Endothelial cell of umbilical vein (primary cell): ENCODE results near the gene ERN2. TPM values are rescaled to one million over a fixed set of nuclear protein-coding genes. Genes with fewer than 3 reads are reported as not detected.

ENCODE experiments used
- BruUV-seq: library from RNA; stranded (reverse); fragments of 400-500 nt; replicated peaks from 2 replicates; lab custom pipeline; 2021; lab: Mats Ljungman, UMichigan
- CTCF ChIA-PET: fragments of 300-600, 350-600 bp; sonication (Branson Sonifier 250); formaldehyde crosslinking; loops from one replicate; lab custom pipeline; 2021; ENCODE audit warnings: antibody characterized with exemption, inconsistent platforms; lab: Charles Lee
- POLR2A ChIA-PET: fragments of 300-600, 350-600 bp; sonication (Branson Sonifier 250); formaldehyde crosslinking; loops from one replicate; lab custom pipeline; 2021; ENCODE audit warnings: antibody characterized with exemption, inconsistent platforms; lab: Charles Lee
- DNase-seq: peaks from one replicate; pipeline ENCODE4 v3.0.0-alpha.2; 2011; ENCODE audit warnings: low read depth, low spot score
- FAIRE-seq: peaks from 2 replicates; lab custom pipeline; 2011; peaks lifted over from hg19 to GRCh38; lab: Jason Lieb, UNC
- H2AFZ ChIP-seq: 2 replicates; pipeline ENCODE4 v1.6.0; 2012; ENCODE audit warnings: low read depth, low read length, control low read depth, inconsistent platforms
- H3K27ac ChIP-seq: 2 replicates; pipeline ENCODE4 v1.5.1; 2011; ENCODE audit warnings: low read depth, mild to moderate bottlenecking, control low read depth, low read length, moderate library complexity; ENCODE audit not compliant: insufficient read depth
- H3K27me3 ChIP-seq, 2 experiments: 2 replicates each; pipeline versions ENCODE4 v1.6.0 to v1.6.1; 2011; ENCODE audit warnings: low read length in 2 of 2, mixed read lengths in 1 of 2; ENCODE audit not compliant: control insufficient read depth in 2 of 2, insufficient read depth in 2 of 2
- H3K36me3 ChIP-seq, 2 experiments: 2 replicates in 1 of 2; 3 replicates in 1 of 2; pipeline ENCODE4 v1.5.1; 2011; ENCODE audit warnings: low read length in 2 of 2, mild to moderate bottlenecking in 1 of 2, moderate library complexity in 1 of 2; ENCODE audit not compliant: control insufficient read depth in 2 of 2, insufficient read depth in 2 of 2; ENCODE audit errors: extremely low read depth in 1 of 2
- H3K4me1 ChIP-seq: 3 replicates; pipeline ENCODE4 v1.5.1; 2011; ENCODE audit warnings: mild to moderate bottlenecking, low read length; ENCODE audit not compliant: control insufficient read depth, insufficient read depth; ENCODE audit errors: extremely low read depth
- H3K4me2 ChIP-seq: 2 replicates; pipeline ENCODE4 v1.6.1; 2011; ENCODE audit warnings: low read length, control low read depth, mixed read lengths; ENCODE audit not compliant: insufficient read depth
- H3K4me3 ChIP-seq, 3 experiments: fragments of 200-600 bp in 1 of 3; sonication (generic), shearing (Covaris generic) in 1 of 3; replicated peaks in 1 of 3; 2 replicates each; pipeline ENCODE4 v1.5.1; 2011 to 2016; ENCODE audit warnings: control low read depth in 3 of 3, low read length in 3 of 3, mild to moderate bottlenecking in 2 of 3, inconsistent platforms in 1 of 3, low read depth in 1 of 3, moderate library complexity in 1 of 3; ENCODE audit not compliant: insufficient read depth in 1 of 3
- H3K79me2 ChIP-seq: 2 replicates; pipeline ENCODE4 v1.6.0; 2012; ENCODE audit warnings: low read length, inconsistent platforms; ENCODE audit not compliant: control insufficient read depth, insufficient read depth
- H3K9ac ChIP-seq: replicated peaks from 2 replicates; pipeline ENCODE3; 2011; ENCODE audit warnings: low read length, control low read depth; ENCODE audit not compliant: insufficient read depth; ENCODE audit errors: extremely low read depth
- H3K9me1 ChIP-seq: replicated peaks from 3 replicates; pipeline ENCODE4 v1.6.0; 2011; ENCODE audit warnings: mild to moderate bottlenecking, low read length; ENCODE audit not compliant: control insufficient read depth, insufficient read depth; ENCODE audit errors: extremely low read depth
- H3K9me3 ChIP-seq: replicated peaks from 2 replicates; pipeline ENCODE4 v1.5.1; 2012; ENCODE audit warnings: low read length, inconsistent platforms; ENCODE audit not compliant: control insufficient read depth, insufficient read depth
- H4K20me1 ChIP-seq: replicated peaks from 2 replicates; pipeline ENCODE3; 2011; ENCODE audit warnings: mild to moderate bottlenecking, low read length; ENCODE audit not compliant: control insufficient read depth, insufficient read depth; ENCODE audit errors: extremely low read depth
- CTCF ChIP-seq, 2 donors: IDR thresholded peaks; 1 replicate in 1 of 2; 2 replicates in 1 of 2; pipeline ENCODE4 v1.5.1; 2011; ENCODE audit warnings: low read length in 2 of 2, mild to moderate bottlenecking in 2 of 2, moderate library complexity in 2 of 2, control low read depth in 1 of 2, inconsistent platforms in 1 of 2, low read depth in 1 of 2; ENCODE audit not compliant: insufficient read depth in 1 of 2; ENCODE audit errors: extremely low read depth in 1 of 2
- EZH2 ChIP-seq: IDR thresholded peaks from 2 replicates; pipeline ENCODE4 v1.6.1; 2012; ENCODE audit warnings: borderline replicate concordance, low read depth, mild to moderate bottlenecking, moderate library complexity, low read length, inconsistent platforms; ENCODE audit not compliant: severe bottlenecking
- FOS ChIP-seq: IDR thresholded peaks from 2 replicates; pipeline ENCODE4 v1.6.1; 2011; ENCODE audit warnings: mild to moderate bottlenecking, low read length, moderate library complexity, borderline replicate concordance; ENCODE audit not compliant: insufficient read depth
- GATA2 ChIP-seq: IDR thresholded peaks from 2 replicates; pipeline ENCODE4 v1.7.0; 2011; ENCODE audit warnings: low read depth, mild to moderate bottlenecking, moderate library complexity, mixed read lengths, low read length; ENCODE audit not compliant: insufficient read length, insufficient read depth
- JUN ChIP-seq: IDR thresholded peaks from 2 replicates; pipeline ENCODE4 v1.6.1; 2011; ENCODE audit warnings: borderline replicate concordance, low read depth; ENCODE audit not compliant: insufficient read length, insufficient read depth
- MYC ChIP-seq: IDR thresholded peaks from one replicate; pipeline ENCODE4 v1.6.1; 2011; ENCODE audit warnings: mild to moderate bottlenecking, low read depth, low read length
- POLR2A ChIP-seq: IDR thresholded peaks from 2 replicates; pipeline ENCODE4 v1.6.1; 2012; ENCODE audit warnings: low read depth, mild to moderate bottlenecking, control low read depth, low read length
- POLR2AphosphoS5 ChIP-seq: IDR thresholded peaks from 2 replicates; pipeline ENCODE4 v1.6.1; 2012; ENCODE audit warnings: low read depth, mild to moderate bottlenecking, control low read depth, low read length, moderate library complexity; ENCODE audit not compliant: insufficient read depth
- dilution Hi-C: fragments of 300-500 bp; cut with MboI; formaldehyde crosslinking; loops from one replicate; pipeline ENCODE4 v1.15.0; 2019; ENCODE audit warnings: low sequenced_read_pairs; ENCODE audit not compliant: extremely low pct_ligation_motif_present
- intact Hi-C: fragments of 100-400 bp; cut with micrococcal nuclease; formaldehyde crosslinking; loops from one replicate; pipeline ENCODE4 v1.10.0; 2022
- polyA plus RNA-seq, 4 experiments: library from polyadenylated mRNA; depleted of rRNA in 3 of 4; stranded (reverse) in 3 of 4; unstranded in 1 of 4; fragments of >200 nt; gene quantifications; 2 replicates each; pipeline versions ENCODE4 v1.2.1 to v1.2.3, GENCODE V29; 2011 to 2012; ENCODE audit warnings: missing spikeins in 1 of 4
- total RNA-seq: library from RNA; stranded (reverse); gene quantifications from 2 replicates; pipeline ENCODE4 v1.2.3, GENCODE V29; 2021
- TF ChIP-seq, protein P1 (sequence below): IDR thresholded peaks from 2 replicates; pipeline ENCODE4 v1.6.1; 2011; ENCODE audit not compliant: insufficient read depth, insufficient read length

Gene ERN2
- total and polyA plus RNA-seq, 2 donors (not counting 3 experiments of a cell fraction or from before 2014, with no cell fraction given) = 0.15 TPM; not detected in 1

DNA sequence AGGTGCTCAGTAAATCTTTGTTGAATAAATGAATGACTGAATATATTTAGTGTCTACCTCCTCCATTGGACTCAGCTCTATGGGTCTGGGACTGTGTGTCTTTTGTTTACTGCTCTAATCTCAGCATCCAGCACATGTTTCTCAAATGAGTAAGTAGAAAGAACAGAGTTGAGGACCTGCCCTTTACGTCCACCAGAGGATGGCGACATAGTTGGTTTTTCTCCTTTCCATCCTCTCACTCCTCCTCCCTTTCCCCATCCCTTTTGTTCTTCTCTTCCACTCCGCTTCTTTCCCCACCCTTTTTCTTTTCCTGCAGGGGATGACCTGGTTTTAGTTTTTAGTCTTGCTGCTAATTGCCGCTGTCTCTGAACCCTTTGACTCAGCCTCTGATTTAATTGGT lies 29.7 kb upstream of the ERN2 start:
- intact Hi-C loops = no loop called here
- H3K9ac ChIP-seq = no peak overlapping the region
- no peaks in the 10 kb centered on the region for H3K4me1 ChIP-seq
- H3K27ac ChIP-seq = no peak overlapping the region
- no peak overlapping the region for H3K4me2 ChIP-seq
- H4K20me1 ChIP-seq = no peaks in the 10 kb centered on the region
- FAIRE-seq (no peak), DNase-seq (no peak)
- no peak overlapping the region for H3K4me3 ChIP-seq
- H3K9me3 ChIP-seq = no peaks in the 10 kb centered on the region
- CTCF ChIA-PET = no interaction called here
- no peaks in the 10 kb centered on the region for H3K79me2 ChIP-seq
- H3K36me3 ChIP-seq = no peaks in the 10 kb centered on the region
- H2AFZ ChIP-seq = no peak overlapping the region
- no TSS peak for BruUV-seq
- dilution Hi-C loops = no loop called here
- POLR2A ChIA-PET = no interaction called here
- TF ChIP-seq, protein P1, sequence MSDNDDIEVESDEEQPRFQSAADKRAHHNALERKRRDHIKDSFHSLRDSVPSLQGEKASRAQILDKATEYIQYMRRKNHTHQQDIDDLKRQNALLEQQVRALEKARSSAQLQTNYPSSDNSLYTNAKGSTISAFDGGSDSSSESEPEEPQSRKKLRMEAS = no peak
- no peak for TF ChIP-seq JUN
- no peak for TF ChIP-seq POLR2A
- TF ChIP-seq FOS = no peak
- TF ChIP-seq POLR2AphosphoS5 = no peak
- no peak for TF ChIP-seq GATA2
- TF ChIP-seq MYC = no peak
- no peak for TF ChIP-seq CTCF (IDR thresholded peaks at IDR 0.05; ENCODE audit: extremely low read depth in 1 of 2, insufficient read depth in 1 of 2, low read depth in 1 of 2, low read length in 2 of 2)
- no peak for TF ChIP-seq EZH2
- no peaks in the 10 kb centered on the region for H3K9me1 ChIP-seq
- no peaks in the 10 kb centered on the region for H3K27me3 ChIP-seq
